ENCODE measurements around the gene SLC38A10. TPM values are rescaled to one million over a fixed set of nuclear protein-coding genes. Genes with fewer than 3 reads are reported as not detected.

The SLC38A10 gene
- total RNA-seq, 1 experiment from 2014 or later, result 109 TPM

DNA sequence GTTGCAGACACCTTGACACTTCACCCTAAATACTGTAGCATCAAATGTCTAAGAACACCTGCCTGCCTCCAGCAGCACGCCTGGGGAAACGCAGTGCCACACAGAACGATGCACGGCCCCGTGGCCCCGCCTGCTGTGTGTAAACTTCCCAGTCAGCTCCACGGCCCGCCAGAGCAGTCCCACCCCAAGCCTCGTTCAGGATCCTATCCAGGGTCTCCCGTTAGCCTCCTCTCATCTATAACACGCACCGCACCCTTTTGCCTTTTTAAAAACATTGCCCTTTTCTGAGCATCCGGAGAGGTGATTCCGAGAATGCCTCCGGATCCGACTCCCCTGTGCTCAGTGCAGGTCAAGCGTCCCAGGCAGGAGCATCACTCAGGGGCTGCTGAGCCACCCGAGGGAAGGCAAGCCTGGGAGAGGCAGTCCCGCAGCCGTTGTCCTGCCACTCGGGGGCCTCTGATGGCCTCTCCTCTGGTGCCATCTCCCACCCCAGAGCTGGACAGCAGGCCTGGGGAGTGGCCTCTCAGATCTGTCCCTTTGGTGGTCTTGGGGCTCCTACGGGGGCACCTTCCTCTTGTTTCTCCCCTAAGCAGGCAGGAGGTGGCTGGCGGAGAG lies 37.9 kb upstream of the SLC38A10 start:
- no peak for ATAC-seq
- H3K9me2 ChIP-seq (ENCODE audit: insufficient read depth), result no peaks in the 10 kb centered on the region
- ChIA-PET POLR2A (no interaction called here), RAD21 (ENCODE audit: low non-redundant PET in 1 of 2, low total read pairs in 2 of 2, uncharacterized antibody in 2 of 2, unreplicated experiment in 2 of 2) (no interaction called here), CTCF (no interaction called here)
- H3K9me3 ChIP-seq (ENCODE audit: control insufficient read depth in 1 of 2, insufficient read depth in 1 of 2, low read depth in 1 of 2, low read length in 2 of 2), result no peaks in the 10 kb centered on the region
- TF ChIP-seq, protein P1, sequence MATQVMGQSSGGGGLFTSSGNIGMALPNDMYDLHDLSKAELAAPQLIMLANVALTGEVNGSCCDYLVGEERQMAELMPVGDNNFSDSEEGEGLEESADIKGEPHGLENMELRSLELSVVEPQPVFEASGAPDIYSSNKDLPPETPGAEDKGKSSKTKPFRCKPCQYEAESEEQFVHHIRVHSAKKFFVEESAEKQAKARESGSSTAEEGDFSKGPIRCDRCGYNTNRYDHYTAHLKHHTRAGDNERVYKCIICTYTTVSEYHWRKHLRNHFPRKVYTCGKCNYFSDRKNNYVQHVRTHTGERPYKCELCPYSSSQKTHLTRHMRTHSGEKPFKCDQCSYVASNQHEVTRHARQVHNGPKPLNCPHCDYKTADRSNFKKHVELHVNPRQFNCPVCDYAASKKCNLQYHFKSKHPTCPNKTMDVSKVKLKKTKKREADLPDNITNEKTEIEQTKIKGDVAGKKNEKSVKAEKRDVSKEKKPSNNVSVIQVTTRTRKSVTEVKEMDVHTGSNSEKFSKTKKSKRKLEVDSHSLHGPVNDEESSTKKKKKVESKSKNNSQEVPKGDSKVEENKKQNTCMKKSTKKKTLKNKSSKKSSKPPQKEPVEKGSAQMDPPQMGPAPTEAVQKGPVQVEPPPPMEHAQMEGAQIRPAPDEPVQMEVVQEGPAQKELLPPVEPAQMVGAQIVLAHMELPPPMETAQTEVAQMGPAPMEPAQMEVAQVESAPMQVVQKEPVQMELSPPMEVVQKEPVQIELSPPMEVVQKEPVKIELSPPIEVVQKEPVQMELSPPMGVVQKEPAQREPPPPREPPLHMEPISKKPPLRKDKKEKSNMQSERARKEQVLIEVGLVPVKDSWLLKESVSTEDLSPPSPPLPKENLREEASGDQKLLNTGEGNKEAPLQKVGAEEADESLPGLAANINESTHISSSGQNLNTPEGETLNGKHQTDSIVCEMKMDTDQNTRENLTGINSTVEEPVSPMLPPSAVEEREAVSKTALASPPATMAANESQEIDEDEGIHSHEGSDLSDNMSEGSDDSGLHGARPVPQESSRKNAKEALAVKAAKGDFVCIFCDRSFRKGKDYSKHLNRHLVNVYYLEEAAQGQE (IDR thresholded peaks at IDR 0.05; ENCODE audit: low read depth), result no peak
- TF ChIP-seq ZNF274 (IDR thresholded peaks at IDR 0.05; ENCODE audit: low read depth, low read length), result no peak
- TF ChIP-seq ZFX (IDR thresholded peaks at IDR 0.05), result no peak
- TF ChIP-seq, protein P2, sequence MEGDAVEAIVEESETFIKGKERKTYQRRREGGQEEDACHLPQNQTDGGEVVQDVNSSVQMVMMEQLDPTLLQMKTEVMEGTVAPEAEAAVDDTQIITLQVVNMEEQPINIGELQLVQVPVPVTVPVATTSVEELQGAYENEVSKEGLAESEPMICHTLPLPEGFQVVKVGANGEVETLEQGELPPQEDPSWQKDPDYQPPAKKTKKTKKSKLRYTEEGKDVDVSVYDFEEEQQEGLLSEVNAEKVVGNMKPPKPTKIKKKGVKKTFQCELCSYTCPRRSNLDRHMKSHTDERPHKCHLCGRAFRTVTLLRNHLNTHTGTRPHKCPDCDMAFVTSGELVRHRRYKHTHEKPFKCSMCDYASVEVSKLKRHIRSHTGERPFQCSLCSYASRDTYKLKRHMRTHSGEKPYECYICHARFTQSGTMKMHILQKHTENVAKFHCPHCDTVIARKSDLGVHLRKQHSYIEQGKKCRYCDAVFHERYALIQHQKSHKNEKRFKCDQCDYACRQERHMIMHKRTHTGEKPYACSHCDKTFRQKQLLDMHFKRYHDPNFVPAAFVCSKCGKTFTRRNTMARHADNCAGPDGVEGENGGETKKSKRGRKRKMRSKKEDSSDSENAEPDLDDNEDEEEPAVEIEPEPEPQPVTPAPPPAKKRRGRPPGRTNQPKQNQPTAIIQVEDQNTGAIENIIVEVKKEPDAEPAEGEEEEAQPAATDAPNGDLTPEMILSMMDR (IDR thresholded peaks at IDR 0.05 in 2 of 3, conservative IDR thresholded peaks at IDR 0.05 in 1 of 3; ENCODE audit: borderline replicate concordance in 1 of 3, insufficient read depth in 1 of 3, low read depth in 2 of 3, low read length in 2 of 3), result no peak
- no peak for TF ChIP-seq EGR1 (IDR thresholded peaks at IDR 0.05; ENCODE audit: low read depth)
- TF ChIP-seq CBX3 (IDR thresholded peaks at IDR 0.05; ENCODE audit: low read depth), result no peak
- no peak for TF ChIP-seq SRF (IDR thresholded peaks at IDR 0.05; ENCODE audit: low read depth)
- no peak for TF ChIP-seq TCF7L2 (IDR thresholded peaks at IDR 0.05; ENCODE audit: borderline replicate concordance, extremely low read depth, insufficient read depth, insufficient read length)
- no peak overlapping the region; the same call in 1 of the 2 replicates for H3K27ac ChIP-seq (ENCODE audit: low read depth, low read length)
- no peaks in the 10 kb centered on the region for H3K36me3 ChIP-seq (ENCODE audit: control insufficient read depth in 1 of 2, insufficient read depth in 2 of 2, low read length in 2 of 2)
- no peak for DNase-seq (ENCODE audit: low read depth, low spot score)
- peaks cover 66 to 76% of the 10 kb centered on the region in 2 experiments for H3K4me1 ChIP-seq (ENCODE audit: control insufficient read depth in 1 of 2, insufficient read depth in 2 of 2, low read length in 2 of 2)
- H2AFZ ChIP-seq (ENCODE audit: low read depth, low read length, poor library complexity, severe bottlenecking), result no peak overlapping the region
- no peak overlapping the region for H3K4me3 ChIP-seq (replicated peaks in 1 of 2; ENCODE audit: low read depth in 1 of 2, low read length in 2 of 2)
- H3K79me2 ChIP-seq (ENCODE audit: insufficient read depth, low read length), result no peaks in the 10 kb centered on the region
- H3K4me2 ChIP-seq (ENCODE audit: low read length), result no peak overlapping the region
- no peaks in the 10 kb centered on the region for H3K27me3 ChIP-seq (ENCODE audit: insufficient read depth, low read length)
- intact Hi-C loops (cut with micrococcal nuclease), result no loop called here
- no peak overlapping the region for H3K9ac ChIP-seq (ENCODE audit: low read length)
- H4K20me1 ChIP-seq (ENCODE audit: insufficient read depth), result no peaks in the 10 kb centered on the region
- BruUV-seq (replicated peaks), result no TSS peak
